Bronchial epithelial cell (primary cell): ENCODE measurements around the gene PDSS2. TPM values are rescaled to one million over a fixed set of nuclear protein-coding genes. Genes with fewer than 3 reads are reported as not detected.

Source experiments
- DNase-seq: peaks from one replicate; pipeline ENCODE4 v3.0.0-alpha.2; 2010; ENCODE audit warnings: low read depth
- FAIRE-seq: peaks from 2 replicates; lab custom pipeline; 2011; peaks lifted over from hg19 to GRCh38; lab: Jason Lieb, UNC
- H3K27me3 ChIP-seq: 2 replicates; pipeline ENCODE4 v1.5.1; 2011; ENCODE audit warnings: low read length; ENCODE audit not compliant: control insufficient read depth, insufficient read depth
- H3K36me3 ChIP-seq: 2 replicates; pipeline ENCODE4 v1.5.1; 2011; ENCODE audit warnings: low read length; ENCODE audit not compliant: control insufficient read depth, insufficient read depth
- H3K4me3 ChIP-seq: 2 replicates; pipeline ENCODE4 v1.5.1; 2011; ENCODE audit warnings: mild to moderate bottlenecking, low read depth, low read length, control low read depth
- CTCF ChIP-seq: IDR thresholded peaks from 2 replicates; pipeline ENCODE4 v1.5.1; 2011; ENCODE audit warnings: mild to moderate bottlenecking, moderate library complexity, low read length, control low read depth, inconsistent platforms; ENCODE audit not compliant: insufficient read depth, severe bottlenecking
- total RNA-seq: library from RNA; depleted of rRNA; stranded (reverse); fragments of >200 nt; gene quantifications from 2 replicates; pipeline ENCODE4 v1.2.1, GENCODE V29; 2014

The PDSS2 gene
- total RNA-seq, 1 donor from 2014 or later = 18.2 TPM

GRCh38 chr6:107243471-107243870 is 215.9 kb downstream of the PDSS2 start:
- no peaks in the 10 kb centered on the region for H3K36me3 ChIP-seq
- H3K4me3 ChIP-seq = no peak overlapping the region
- no peaks in the 10 kb centered on the region for H3K27me3 ChIP-seq
- DNase-seq (no peak), FAIRE-seq (no peak)
- no peak for TF ChIP-seq CTCF

- peak; percentile 77 for DNase-seq
- no peak for TF ChIP-seq CTCF
- FAIRE-seq = no peak
- Histone ChIP-seq H3K27me3 (no peaks in the 10 kb centered on the region), H3K36me3 (no peaks in the 10 kb centered on the region), H3K4me3 (no peak overlapping the region)
Measured at GRCh38 chr6:107237992-107238660, 221.2 kb downstream of the PDSS2 start.

GRCh38 chr6:107235511-107235910 is 223.9 kb downstream of the PDSS2 start:
- Histone ChIP-seq H3K36me3 (no peaks in the 10 kb centered on the region), H3K4me3 (no peak overlapping the region), H3K27me3 (no peaks in the 10 kb centered on the region)
- FAIRE-seq (no peak), DNase-seq (no peak)
- no peak for TF ChIP-seq CTCF

- Histone ChIP-seq H3K4me3 (no peak overlapping the region), H3K27me3 (no peaks in the 10 kb centered on the region), H3K36me3 (no peaks in the 10 kb centered on the region)
- DNase-seq (no peak), FAIRE-seq (peak; percentile 7)
- no peak for TF ChIP-seq CTCF
Measured at GRCh38 chr6:107235007-107235406, 224.4 kb downstream of the PDSS2 start.

GRCh38 chr6:107231243-107231642 is 228.1 kb downstream of the PDSS2 start:
- no peaks in the 10 kb centered on the region for H3K27me3 ChIP-seq
- FAIRE-seq (no peak), DNase-seq (no peak)
- H3K36me3 ChIP-seq = no peaks in the 10 kb centered on the region
- TF ChIP-seq CTCF = no peak
- no peak overlapping the region for H3K4me3 ChIP-seq

GRCh38 chr6:107230448-107230847 is 228.9 kb downstream of the PDSS2 start:
- no peaks in the 10 kb centered on the region for H3K36me3 ChIP-seq
- DNase-seq (peak; percentile 32), FAIRE-seq (no peak)
- no peak overlapping the region for H3K4me3 ChIP-seq
- no peaks in the 10 kb centered on the region for H3K27me3 ChIP-seq
- no peak for TF ChIP-seq CTCF
